ENCODE results near the gene ADAD2.

GRCh38 chr16:84240455-84240854 is 49.5 kb downstream of the ADAD2 start:
- TF ChIP-seq CTCF (conservative IDR thresholded peaks at IDR 0.05; ENCODE audit: low read length) (no peak), EZH2phosphoT487 (IDR thresholded peaks at IDR 0.05; ENCODE audit: borderline replicate concordance, low read depth, low read length) (no peak)
